Iris pigment epithelial cell (primary cell): ENCODE results near the gene BMX.

Experiments used
- DNase-seq: peaks from one replicate; pipeline ENCODE4 v3.0.0-alpha.2; 2011; ENCODE audit warnings: low read depth

BMX gene

GRCh38 chrX:15570145-15570544 lies 69.5 kb downstream of the BMX start:
- DNase-seq, result no peak

DNA sequence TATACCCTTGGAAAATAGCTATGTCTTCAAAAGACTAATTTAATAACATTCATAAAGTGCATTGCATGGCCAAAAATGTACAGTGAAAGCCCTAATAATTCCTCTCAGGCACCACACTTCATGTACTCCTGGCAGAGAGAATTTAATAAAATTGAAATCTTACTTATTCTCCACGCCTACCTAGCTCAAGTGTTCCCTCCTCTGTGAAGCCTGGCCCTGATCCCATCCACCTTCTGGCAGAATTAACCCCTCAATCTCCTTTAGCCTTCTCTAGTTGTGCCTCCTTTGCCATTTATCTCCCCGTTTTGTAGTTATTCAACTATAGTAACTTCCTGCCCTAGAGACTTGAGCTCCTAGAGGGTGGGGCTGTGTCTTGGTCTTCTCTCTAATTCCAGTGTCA lies 73.4 kb downstream of the BMX start:
- no peak for DNase-seq

GRCh38 chrX:15576019-15576418 lies 75.4 kb downstream of the BMX start:
- DNase-seq, result no peak

DNA sequence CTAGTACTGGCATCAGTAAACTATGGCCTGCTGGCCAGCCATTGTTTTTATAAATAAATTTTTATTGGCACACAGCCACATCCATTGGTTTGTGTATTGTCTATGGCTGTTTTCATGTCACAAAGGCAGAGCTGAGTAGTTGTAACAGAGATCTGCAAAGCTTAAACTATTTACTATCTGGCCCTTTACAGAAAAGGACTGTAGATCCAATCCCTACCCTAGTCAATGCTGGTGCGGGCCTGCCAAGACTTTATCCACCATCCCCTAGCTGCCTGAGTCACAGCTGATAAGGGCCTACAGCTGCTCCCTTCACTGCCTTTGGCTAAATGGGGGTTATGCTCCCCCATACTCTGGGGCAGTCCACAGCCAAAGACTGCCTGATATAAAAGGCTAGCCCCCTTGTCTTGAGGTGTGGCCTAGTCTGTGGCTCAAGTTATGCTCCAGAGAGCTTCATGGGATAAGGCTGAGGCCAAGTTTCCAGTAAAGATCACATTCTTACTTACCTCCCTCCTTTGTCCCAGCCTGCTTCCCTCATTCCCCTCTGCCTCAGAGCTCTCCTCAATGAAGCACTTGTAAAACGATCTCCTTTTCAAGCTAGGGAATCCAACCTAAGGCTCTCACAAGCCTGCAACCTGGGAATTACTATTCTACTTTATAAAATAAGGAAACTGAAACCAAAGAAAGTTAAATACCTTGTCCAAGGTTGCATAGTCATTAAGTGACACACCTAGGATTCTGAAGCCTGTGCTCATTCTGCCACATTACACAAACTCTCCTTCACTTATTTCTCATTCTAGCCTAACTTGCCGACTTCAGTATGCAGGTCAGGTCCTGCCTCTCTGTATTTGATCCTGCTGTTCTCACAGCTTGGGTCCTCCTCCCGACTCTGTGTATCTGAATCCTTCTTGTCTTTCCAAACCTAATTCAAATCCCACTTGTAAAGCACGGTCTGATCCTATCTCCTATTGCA lies 79.5 kb downstream of the BMX start:
- peak; percentile 34 for DNase-seq

DNA sequence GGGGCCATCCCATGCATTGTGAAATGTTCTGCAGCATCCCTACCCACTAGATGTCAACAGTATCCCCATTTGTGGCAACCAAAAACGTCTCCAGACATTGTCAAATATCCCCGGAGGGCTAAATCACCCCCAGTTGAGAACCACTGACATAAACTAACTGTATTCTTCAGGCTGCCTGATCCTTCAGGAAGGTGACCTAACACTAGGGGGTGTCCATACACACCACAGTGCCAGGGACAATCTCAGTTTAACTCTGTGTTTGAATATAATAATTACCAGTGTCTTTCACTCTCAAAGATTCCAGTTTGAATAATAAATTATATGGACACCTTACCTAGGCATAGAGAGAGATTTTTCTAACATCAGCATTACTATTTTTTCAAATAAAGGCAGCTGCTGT lies 93.8 kb downstream of the BMX start:
- DNase-seq, result no peak

- no peak for DNase-seq
These were observed 97.4 kb downstream of the BMX start for GRCh38 chrX:15598026-15598425.

DNA sequence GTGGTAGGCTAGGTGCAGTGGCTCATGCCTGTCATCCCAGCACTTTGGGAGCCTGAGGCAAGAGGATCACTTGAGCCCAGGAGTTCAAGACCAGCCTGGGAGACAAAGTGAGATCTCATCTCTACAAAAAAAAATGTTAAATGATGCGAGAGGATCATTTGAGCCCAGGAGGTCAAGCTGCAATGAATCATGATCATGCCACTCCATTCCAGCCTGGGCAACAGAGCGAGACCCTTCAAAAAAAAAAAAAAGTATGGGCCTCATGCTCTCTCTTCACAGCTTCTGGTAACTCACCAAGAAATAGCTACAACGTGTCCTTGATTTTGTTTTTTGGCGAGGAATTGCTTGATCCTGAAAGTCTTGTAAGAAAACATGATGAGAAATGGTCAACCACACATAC lies 98.9 kb downstream of the BMX start:
- DNase-seq, result no peak

DNA sequence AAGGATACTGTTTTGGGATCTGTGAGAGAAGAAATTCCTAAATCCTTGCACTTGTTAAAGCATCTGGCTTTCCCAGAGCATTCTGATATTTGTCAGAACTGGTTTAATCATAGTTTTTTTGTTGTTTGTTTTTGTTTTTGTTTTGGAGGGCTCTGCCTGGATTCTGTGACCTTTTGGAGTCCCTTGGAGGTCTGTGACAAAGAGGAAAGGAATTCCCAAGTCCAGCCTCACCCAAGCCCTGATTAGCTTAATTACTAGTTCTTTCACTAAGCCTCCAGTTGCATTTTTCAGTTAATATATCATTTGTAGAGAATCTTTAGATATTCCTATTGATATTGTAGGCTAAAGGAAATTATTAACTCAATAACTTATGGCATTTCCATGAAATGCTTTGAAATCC lies 99.4 kb downstream of the BMX start:
- DNase-seq, result no peak

DNA sequence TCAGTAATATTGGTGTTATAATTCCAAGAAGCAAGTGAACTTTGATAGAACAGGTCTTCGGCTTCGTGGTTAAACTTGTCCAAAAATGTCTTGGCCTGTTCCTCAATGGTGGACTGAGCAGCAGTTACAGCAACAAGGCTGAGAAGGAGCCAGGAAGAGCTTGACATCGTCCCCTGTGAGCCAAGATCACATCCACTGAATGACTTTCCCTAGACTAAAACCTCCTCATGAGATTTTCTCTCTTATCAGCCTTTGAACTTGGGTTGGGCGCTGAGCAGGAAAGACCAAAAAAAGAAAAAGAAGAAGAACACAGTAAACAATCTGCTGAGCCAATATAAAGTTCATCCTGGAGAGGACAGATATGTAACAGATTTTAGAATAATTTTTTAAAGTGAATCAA lies 100.1 kb downstream of the BMX start, which contains the start of gene ACE2:
Gene ACE2, minus strand, starts transcription at position 216 of the 400 bp plus-strand sequence. Its CDS starts 49 bp downstream, at position 167.
- no peak for DNase-seq

- DNase-seq, result no peak
These were observed 101.3 kb downstream of the BMX start for GRCh38 chrX:15601932-15602331.

DNA sequence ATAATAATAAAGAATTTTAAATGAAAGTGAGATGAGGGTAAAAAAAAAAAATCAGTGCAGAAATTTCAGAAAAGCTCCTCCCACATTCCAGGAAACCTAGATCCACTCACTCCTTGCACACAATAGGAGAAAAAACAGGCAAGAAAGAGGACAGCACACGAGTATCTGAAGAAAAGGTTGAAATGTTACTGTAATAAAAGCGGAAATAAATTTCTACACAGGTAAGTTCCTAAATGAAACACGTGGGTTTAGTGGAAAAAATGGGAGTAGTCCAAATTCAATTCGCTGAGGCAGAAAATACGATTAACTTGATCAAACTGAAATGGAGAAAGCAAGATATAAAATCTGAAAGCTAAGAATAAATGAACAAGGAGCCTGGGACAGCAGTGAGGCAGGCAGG lies 102.2 kb downstream of the BMX start:
- no peak for DNase-seq

DNA sequence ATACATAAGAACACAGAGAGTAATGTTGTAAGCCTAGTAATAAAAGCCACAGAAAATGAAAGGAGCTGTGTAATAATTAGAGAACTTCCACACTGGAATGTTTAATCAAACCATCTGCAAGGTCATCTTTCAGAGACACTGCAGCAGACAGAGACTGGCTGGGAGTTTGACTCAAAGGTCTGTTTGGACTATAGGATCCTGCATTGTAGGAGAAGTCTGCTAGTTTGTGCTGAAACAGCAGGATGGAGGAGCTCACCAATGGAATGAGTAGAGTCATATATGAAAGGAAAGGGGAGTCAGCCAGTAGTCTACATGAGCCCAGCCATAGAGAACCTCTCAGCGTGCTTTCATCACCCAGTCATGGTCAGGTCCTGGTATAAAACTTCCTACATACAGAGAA lies 104.6 kb downstream of the BMX start:
- no peak for DNase-seq
